GM23338 (cell line): ENCODE measurements around the gene MFNG.

Experiments
- CREB1 ChIP-seq: fragments of 250-450 bp; sonication (Bioruptor Pico); IDR thresholded peaks from 2 replicates; pipeline ENCODE4 v1.5.0; 2020; ENCODE audit warnings: low read depth, mild to moderate bottlenecking, moderate library complexity
- EZH2 ChIP-seq: fragments of 200-600 bp; sonication (generic); IDR thresholded peaks from one replicate; pipeline ENCODE4 v1.8.0; 2017; ENCODE audit warnings: antibody characterized with exemption, mild to moderate bottlenecking, low read depth; ENCODE audit not compliant: unreplicated experiment
- EZH2phosphoT487 ChIP-seq: fragments of 200-600 bp; sonication (generic); IDR thresholded peaks from one replicate; pipeline ENCODE4 v1.8.1; 2018; ENCODE audit warnings: antibody characterized with exemption; ENCODE audit not compliant: unreplicated experiment
- JUNB ChIP-seq: IDR thresholded peaks from one replicate; pipeline ENCODE4 v1.6.1; 2016; ENCODE audit warnings: antibody characterized with exemption; ENCODE audit not compliant: unreplicated experiment
- NANOG ChIP-seq: IDR thresholded peaks from 2 replicates; pipeline ENCODE4 v1.6.1; 2016; ENCODE audit warnings: antibody characterized with exemption, borderline replicate concordance
- POLR2AphosphoS5 ChIP-seq: IDR thresholded peaks from 2 replicates; pipeline ENCODE4 v1.6.1; 2016; ENCODE audit warnings: antibody characterized with exemption, low read depth
- STAT1 ChIP-seq: IDR thresholded peaks from one replicate; pipeline ENCODE4 v1.6.1; 2016; ENCODE audit warnings: antibody characterized with exemption; ENCODE audit not compliant: unreplicated experiment
- ZNF114 ChIP-seq: fragments of 250-450 bp; sonication (Bioruptor Pico); IDR thresholded peaks from 2 replicates; pipeline ENCODE4 v1.5.0; 2020; ENCODE audit warnings: mild to moderate bottlenecking, moderate library complexity
- ZNF331 ChIP-seq: fragments of 250-450 bp; sonication (Bioruptor Pico); IDR thresholded peaks from 2 replicates; pipeline ENCODE4 v1.5.0; 2020; ENCODE audit warnings: low read depth, mild to moderate bottlenecking, moderate library complexity
- TF ChIP-seq, protein P1 (sequence below), 2 experiments: fragments of 200-600 bp in 1 of 2; sonication (generic) in 1 of 2; conservative IDR thresholded peaks; 2 replicates each; pipeline versions ENCODE4 v1.5.1 to v1.6.1; 2016 to 2017; ENCODE audit warnings: antibody characterized with exemption in 2 of 2, low read depth in 2 of 2, mild to moderate bottlenecking in 2 of 2, moderate library complexity in 1 of 2
- TF ChIP-seq, protein P2 (sequence below): IDR thresholded peaks from one replicate; pipeline ENCODE4 v1.6.1; 2018; ENCODE audit warnings: antibody characterized with exemption; ENCODE audit not compliant: unreplicated experiment
- TF ChIP-seq, protein P3 (sequence below): IDR thresholded peaks from 2 replicates; pipeline ENCODE4 v1.6.1; 2016; ENCODE audit warnings: antibody characterized with exemption
- TF ChIP-seq, protein P4 (sequence below): fragments of 250-450 bp; sonication (Bioruptor Pico); IDR thresholded peaks from 2 replicates; pipeline ENCODE4 v1.5.0; 2020; ENCODE audit warnings: mild to moderate bottlenecking, moderate library complexity

DNA sequence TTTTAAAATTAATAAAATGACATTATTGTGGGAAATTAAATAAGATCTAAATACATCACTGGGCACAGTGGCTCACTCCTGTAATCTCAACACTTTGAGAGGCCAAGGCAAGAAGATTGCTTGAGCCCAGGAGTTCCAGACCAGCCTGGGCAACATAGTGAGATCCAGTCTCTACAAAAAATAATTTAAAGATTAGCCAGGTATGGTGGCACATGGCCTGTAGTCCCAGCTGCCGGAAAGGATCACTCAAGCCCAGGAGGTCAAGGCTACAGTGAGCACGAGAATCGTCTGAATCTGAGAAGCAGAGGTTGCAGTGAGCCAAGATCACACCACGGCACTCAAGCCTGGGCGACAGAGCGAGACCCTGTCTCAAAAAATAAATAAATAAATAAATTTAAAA, 49.0 kb upstream of the MFNG start:
- TF ChIP-seq EZH2: no peak
- no peak for TF ChIP-seq POLR2AphosphoS5
- TF ChIP-seq, protein P1, sequence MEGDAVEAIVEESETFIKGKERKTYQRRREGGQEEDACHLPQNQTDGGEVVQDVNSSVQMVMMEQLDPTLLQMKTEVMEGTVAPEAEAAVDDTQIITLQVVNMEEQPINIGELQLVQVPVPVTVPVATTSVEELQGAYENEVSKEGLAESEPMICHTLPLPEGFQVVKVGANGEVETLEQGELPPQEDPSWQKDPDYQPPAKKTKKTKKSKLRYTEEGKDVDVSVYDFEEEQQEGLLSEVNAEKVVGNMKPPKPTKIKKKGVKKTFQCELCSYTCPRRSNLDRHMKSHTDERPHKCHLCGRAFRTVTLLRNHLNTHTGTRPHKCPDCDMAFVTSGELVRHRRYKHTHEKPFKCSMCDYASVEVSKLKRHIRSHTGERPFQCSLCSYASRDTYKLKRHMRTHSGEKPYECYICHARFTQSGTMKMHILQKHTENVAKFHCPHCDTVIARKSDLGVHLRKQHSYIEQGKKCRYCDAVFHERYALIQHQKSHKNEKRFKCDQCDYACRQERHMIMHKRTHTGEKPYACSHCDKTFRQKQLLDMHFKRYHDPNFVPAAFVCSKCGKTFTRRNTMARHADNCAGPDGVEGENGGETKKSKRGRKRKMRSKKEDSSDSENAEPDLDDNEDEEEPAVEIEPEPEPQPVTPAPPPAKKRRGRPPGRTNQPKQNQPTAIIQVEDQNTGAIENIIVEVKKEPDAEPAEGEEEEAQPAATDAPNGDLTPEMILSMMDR (conservative IDR thresholded peaks at IDR 0.05; ENCODE audit: low read depth in 2 of 2): no peak
- no peak for TF ChIP-seq JUNB
- TF ChIP-seq ZNF331: no peak
- TF ChIP-seq STAT1: no peak
- TF ChIP-seq EZH2phosphoT487: no peak
- no peak for TF ChIP-seq ZNF114 (CRISPR knock-in tag)
- no peak for TF ChIP-seq NANOG
- TF ChIP-seq, protein P2, sequence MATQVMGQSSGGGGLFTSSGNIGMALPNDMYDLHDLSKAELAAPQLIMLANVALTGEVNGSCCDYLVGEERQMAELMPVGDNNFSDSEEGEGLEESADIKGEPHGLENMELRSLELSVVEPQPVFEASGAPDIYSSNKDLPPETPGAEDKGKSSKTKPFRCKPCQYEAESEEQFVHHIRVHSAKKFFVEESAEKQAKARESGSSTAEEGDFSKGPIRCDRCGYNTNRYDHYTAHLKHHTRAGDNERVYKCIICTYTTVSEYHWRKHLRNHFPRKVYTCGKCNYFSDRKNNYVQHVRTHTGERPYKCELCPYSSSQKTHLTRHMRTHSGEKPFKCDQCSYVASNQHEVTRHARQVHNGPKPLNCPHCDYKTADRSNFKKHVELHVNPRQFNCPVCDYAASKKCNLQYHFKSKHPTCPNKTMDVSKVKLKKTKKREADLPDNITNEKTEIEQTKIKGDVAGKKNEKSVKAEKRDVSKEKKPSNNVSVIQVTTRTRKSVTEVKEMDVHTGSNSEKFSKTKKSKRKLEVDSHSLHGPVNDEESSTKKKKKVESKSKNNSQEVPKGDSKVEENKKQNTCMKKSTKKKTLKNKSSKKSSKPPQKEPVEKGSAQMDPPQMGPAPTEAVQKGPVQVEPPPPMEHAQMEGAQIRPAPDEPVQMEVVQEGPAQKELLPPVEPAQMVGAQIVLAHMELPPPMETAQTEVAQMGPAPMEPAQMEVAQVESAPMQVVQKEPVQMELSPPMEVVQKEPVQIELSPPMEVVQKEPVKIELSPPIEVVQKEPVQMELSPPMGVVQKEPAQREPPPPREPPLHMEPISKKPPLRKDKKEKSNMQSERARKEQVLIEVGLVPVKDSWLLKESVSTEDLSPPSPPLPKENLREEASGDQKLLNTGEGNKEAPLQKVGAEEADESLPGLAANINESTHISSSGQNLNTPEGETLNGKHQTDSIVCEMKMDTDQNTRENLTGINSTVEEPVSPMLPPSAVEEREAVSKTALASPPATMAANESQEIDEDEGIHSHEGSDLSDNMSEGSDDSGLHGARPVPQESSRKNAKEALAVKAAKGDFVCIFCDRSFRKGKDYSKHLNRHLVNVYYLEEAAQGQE: no peak
- TF ChIP-seq CREB1 (CRISPR knock-in tag): no peak
- TF ChIP-seq, protein P3, sequence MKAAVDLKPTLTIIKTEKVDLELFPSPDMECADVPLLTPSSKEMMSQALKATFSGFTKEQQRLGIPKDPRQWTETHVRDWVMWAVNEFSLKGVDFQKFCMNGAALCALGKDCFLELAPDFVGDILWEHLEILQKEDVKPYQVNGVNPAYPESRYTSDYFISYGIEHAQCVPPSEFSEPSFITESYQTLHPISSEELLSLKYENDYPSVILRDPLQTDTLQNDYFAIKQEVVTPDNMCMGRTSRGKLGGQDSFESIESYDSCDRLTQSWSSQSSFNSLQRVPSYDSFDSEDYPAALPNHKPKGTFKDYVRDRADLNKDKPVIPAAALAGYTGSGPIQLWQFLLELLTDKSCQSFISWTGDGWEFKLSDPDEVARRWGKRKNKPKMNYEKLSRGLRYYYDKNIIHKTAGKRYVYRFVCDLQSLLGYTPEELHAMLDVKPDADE: no peak
- TF ChIP-seq, protein P4, sequence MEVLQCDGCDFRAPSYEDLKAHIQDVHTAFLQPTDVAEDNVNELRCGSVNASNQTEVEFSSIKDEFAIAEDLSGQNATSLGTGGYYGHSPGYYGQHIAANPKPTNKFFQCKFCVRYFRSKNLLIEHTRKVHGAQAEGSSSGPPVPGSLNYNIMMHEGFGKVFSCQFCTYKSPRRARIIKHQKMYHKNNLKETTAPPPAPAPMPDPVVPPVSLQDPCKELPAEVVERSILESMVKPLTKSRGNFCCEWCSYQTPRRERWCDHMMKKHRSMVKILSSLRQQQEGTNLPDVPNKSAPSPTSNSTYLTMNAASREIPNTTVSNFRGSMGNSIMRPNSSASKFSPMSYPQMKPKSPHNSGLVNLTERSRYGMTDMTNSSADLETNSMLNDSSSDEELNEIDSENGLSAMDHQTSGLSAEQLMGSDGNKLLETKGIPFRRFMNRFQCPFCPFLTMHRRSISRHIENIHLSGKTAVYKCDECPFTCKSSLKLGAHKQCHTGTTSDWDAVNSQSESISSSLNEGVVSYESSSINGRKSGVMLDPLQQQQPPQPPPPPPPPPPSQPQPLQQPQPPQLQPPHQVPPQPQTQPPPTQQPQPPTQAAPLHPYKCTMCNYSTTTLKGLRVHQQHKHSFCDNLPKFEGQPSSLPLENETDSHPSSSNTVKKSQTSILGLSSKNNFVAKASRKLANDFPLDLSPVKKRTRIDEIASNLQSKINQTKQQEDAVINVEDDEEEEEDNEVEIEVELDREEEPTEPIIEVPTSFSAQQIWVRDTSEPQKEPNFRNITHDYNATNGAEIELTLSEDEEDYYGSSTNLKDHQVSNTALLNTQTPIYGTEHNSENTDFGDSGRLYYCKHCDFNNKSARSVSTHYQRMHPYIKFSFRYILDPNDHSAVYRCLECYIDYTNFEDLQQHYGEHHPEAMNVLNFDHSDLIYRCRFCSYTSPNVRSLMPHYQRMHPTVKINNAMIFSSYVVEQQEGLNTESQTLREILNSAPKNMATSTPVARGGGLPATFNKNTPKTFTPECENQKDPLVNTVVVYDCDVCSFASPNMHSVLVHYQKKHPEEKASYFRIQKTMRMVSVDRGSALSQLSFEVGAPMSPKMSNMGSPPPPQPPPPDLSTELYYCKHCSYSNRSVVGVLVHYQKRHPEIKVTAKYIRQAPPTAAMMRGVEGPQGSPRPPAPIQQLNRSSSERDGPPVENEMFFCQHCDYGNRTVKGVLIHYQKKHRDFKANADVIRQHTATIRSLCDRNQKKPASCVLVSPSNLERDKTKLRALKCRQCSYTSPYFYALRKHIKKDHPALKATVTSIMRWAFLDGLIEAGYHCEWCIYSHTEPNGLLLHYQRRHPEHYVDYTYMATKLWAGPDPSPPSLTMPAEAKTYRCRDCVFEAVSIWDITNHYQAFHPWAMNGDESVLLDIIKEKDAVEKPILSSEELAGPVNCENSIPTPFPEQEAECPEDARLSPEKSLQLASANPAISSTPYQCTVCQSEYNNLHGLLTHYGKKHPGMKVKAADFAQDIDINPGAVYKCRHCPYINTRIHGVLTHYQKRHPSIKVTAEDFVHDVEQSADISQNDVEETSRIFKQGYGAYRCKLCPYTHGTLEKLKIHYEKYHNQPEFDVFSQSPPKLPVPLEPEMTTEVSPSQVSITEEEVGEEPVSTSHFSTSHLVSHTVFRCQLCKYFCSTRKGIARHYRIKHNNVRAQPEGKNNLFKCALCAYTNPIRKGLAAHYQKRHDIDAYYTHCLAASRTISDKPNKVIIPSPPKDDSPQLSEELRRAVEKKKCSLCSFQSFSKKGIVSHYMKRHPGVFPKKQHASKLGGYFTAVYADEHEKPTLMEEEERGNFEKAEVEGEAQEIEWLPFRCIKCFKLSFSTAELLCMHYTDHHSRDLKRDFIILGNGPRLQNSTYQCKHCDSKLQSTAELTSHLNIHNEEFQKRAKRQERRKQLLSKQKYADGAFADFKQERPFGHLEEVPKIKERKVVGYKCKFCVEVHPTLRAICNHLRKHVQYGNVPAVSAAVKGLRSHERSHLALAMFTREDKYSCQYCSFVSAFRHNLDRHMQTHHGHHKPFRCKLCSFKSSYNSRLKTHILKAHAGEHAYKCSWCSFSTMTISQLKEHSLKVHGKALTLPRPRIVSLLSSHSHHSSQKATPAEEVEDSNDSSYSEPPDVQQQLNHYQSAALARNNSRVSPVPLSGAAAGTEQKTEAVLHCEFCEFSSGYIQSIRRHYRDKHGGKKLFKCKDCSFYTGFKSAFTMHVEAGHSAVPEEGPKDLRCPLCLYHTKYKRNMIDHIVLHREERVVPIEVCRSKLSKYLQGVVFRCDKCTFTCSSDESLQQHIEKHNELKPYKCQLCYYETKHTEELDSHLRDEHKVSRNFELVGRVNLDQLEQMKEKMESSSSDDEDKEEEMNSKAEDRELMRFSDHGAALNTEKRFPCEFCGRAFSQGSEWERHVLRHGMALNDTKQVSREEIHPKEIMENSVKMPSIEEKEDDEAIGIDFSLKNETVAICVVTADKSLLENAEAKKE: no peak
